HepG2 (cell line): ENCODE measurements around the gene KLHL18. TPM values are rescaled to one million over a fixed set of nuclear protein-coding genes. Genes with fewer than 3 reads are reported as not detected.
A peak's percentile ranks its signal among the peaks of the same experiment; 100 is the strongest.

Source experiments
- AKAP8 ChIP-seq: sonication (generic); formaldehyde crosslinking; IDR thresholded peaks from 2 replicates; pipeline ENCODE4 v1.5.1; 2020; ENCODE audit warnings: mild to moderate bottlenecking, missing genetic modification reagents
- CCDC6 ChIP-seq: sonication (generic); formaldehyde crosslinking; IDR thresholded peaks from 2 replicates; pipeline ENCODE4 v1.8.1; 2022; ENCODE audit warnings: mild to moderate bottlenecking, missing genetic modification reagents, moderate library complexity
- FOSL2 ChIP-seq: sonication (generic); formaldehyde crosslinking; IDR thresholded peaks from 2 replicates; pipeline ENCODE4 v1.4.0; 2020; ENCODE audit warnings: missing genetic modification reagents
- KAT7 ChIP-seq: IDR thresholded peaks from 2 replicates; pipeline ENCODE4 v1.6.1; 2018; ENCODE audit warnings: borderline replicate concordance, missing compliant biosample characterization
- KMT2B ChIP-seq: IDR thresholded peaks from 2 replicates; pipeline ENCODE4 v1.6.1; 2016; ENCODE audit warnings: missing genetic modification reagents, missing compliant biosample characterization
- PHF20 ChIP-seq: sonication (generic); formaldehyde crosslinking; IDR thresholded peaks from 2 replicates; pipeline ENCODE4 v1.5.0; 2020; ENCODE audit warnings: mild to moderate bottlenecking, missing genetic modification reagents
- RBAK ChIP-seq: sonication (generic); formaldehyde crosslinking; IDR thresholded peaks from 2 replicates; pipeline ENCODE4 v1.5.1; 2020; ENCODE audit warnings: mild to moderate bottlenecking, missing genetic modification reagents
- RNF2 ChIP-seq: fragments of 450-650 bp; conservative IDR thresholded peaks from 2 replicates; pipeline ENCODE4 v1.6.1; 2016; ENCODE audit warnings: low read depth
- SCMH1 ChIP-seq: sonication (generic); formaldehyde crosslinking; IDR thresholded peaks from 2 replicates; pipeline ENCODE4 v1.9.0; 2021; ENCODE audit warnings: missing genetic modification reagents, mild to moderate bottlenecking, borderline replicate concordance
- ZNF205 ChIP-seq: IDR thresholded peaks from 2 replicates; pipeline ENCODE4 v1.6.1; 2018; ENCODE audit warnings: missing biosample characterization, missing genetic modification reagents
- ZNF513 ChIP-seq: sonication (generic); formaldehyde crosslinking; conservative IDR thresholded peaks from 2 replicates; pipeline ENCODE4 v1.5.0; 2020; ENCODE audit warnings: missing genetic modification reagents
- ZNF891 ChIP-seq: sonication (generic); formaldehyde crosslinking; IDR thresholded peaks from 2 replicates; pipeline ENCODE4 v1.5.0; 2020; ENCODE audit warnings: mild to moderate bottlenecking, missing genetic modification reagents
- polyA plus RNA-seq, 8 experiments: library from polyadenylated mRNA; depleted of rRNA in 3 of 8; stranded (reverse) in 7 of 8; unstranded in 1 of 8; fragments of >200 nt; fragmentation: Illumina TruSeq in 4 of 8; extraction: Trizol in 4 of 8; gene quantifications; 2 replicates each; pipeline versions ENCODE4 v1.2.1 to v1.2.3, GENCODE V29; 2011 to 2016; ENCODE audit warnings: low read depth in 4 of 8, missing spikeins in 1 of 8, mixed read lengths in 1 of 8; ENCODE audit not compliant: insufficient read depth in 1 of 8
- total RNA-seq, 5 experiments: library from RNA; depleted of rRNA; stranded (reverse); fragments of >200 nt; fragmentation: Illumina TruSeq; extraction: Trizol; gene quantifications; 2 replicates each; pipeline ENCODE4 v1.2.3, GENCODE V29; 2016; ENCODE audit warnings: low read depth in 1 of 5
- TF ChIP-seq, protein P1 (sequence below): sonication (generic); formaldehyde crosslinking; IDR thresholded peaks from 2 replicates; pipeline ENCODE4 v1.5.0; 2020; ENCODE audit warnings: missing genetic modification reagents
- TF ChIP-seq, protein P2 (sequence below): sonication (generic); formaldehyde crosslinking; IDR thresholded peaks from 2 replicates; pipeline ENCODE4 v1.4.0; 2020; ENCODE audit warnings: low read depth, mild to moderate bottlenecking, missing genetic modification reagents
- TF ChIP-seq, protein P3 (sequence below): IDR thresholded peaks from 2 replicates; pipeline ENCODE4 v1.6.1; 2016; ENCODE audit warnings: mild to moderate bottlenecking, missing biosample characterization, missing genetic modification reagents
- TF ChIP-seq, protein P4 (sequence below): sonication (generic); formaldehyde crosslinking; IDR thresholded peaks from 2 replicates; pipeline ENCODE4 v1.4.0; 2020; ENCODE audit warnings: missing genetic modification reagents

KLHL18 gene
- total and polyA plus RNA-seq, 2 of the 13 experiments (the other 11 are each of a cell fraction or from before 2014, with no cell fraction given): 17.5 to 18.8 TPM

DNA sequence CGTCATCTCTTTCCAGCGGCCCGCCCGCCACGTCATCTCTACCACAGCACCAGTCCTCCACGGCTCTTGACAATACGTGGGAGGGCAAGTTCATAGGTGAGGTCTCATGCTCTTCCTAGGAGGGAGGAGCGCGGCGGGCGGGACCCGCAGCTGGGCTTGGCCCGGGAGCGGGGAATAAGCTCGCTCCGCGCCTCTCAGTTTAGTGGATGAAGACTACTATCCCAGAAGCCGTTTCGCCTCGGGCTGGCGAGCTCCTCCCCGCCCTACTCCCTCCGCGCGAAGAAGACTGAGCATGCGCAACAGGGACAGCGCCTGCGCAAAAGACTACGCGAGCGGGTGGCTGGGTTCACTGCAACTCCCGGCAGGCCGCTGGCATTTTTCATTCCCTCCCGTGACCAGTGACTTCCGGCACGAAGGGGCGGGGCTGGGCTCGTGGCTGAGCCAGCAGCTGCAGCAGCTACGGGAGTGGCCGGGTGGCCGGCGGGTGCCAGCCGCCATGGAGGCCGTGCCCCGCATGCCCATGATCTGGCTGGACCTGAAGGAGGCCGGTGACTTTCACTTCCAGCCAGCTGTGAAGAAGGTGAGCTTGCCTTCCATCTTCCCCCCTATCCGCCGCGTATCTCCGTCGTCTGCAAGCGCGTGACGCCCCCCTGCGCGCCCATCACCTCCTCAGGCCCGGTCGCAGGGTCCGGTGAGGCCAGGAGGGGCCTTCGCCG is 98.0 kb downstream of the KLHL18 start, which contains the start of gene PTPN23 (continued):
- TF ChIP-seq, protein P1, sequence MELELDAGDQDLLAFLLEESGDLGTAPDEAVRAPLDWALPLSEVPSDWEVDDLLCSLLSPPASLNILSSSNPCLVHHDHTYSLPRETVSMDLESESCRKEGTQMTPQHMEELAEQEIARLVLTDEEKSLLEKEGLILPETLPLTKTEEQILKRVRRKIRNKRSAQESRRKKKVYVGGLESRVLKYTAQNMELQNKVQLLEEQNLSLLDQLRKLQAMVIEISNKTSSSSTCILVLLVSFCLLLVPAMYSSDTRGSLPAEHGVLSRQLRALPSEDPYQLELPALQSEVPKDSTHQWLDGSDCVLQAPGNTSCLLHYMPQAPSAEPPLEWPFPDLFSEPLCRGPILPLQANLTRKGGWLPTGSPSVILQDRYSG: 0 out of 2 replicates have a peak, but pooled peaks have one; percentile 50
- TF ChIP-seq ZNF513 (CRISPR knock-in tag) (0 out of 2 replicates have a peak, but pooled peaks have one; percentile 57), RNF2 (0 out of 2 replicates have a peak, but pooled peaks have one; percentile 60), FOSL2 (peak; percentile 21; the same call in 1 of the 2 replicates), SCMH1 (no peak), RBAK (CRISPR knock-in tag) (no peak), AKAP8 (CRISPR knock-in tag) (peak; percentile 73; the same call in 1 of the 2 replicates), ZNF891 (no peak; the same call in 1 of the 2 replicates), KMT2B (peak; percentile 69), KAT7 (CRISPR knock-in tag) (peak; percentile 60; the same call in 1 of the 2 replicates), PHF20 (CRISPR knock-in tag) (peak; percentile 76), ZNF205 (CRISPR knock-in tag) (no peak), CCDC6 (CRISPR knock-in tag) (0 out of 2 replicates have a peak, but pooled peaks have one; percentile 39)
- TF ChIP-seq, protein P2, sequence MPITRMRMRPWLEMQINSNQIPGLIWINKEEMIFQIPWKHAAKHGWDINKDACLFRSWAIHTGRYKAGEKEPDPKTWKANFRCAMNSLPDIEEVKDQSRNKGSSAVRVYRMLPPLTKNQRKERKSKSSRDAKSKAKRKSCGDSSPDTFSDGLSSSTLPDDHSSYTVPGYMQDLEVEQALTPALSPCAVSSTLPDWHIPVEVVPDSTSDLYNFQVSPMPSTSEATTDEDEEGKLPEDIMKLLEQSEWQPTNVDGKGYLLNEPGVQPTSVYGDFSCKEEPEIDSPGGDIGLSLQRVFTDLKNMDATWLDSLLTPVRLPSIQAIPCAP (CRISPR knock-in tag): 0 out of 2 replicates have a peak, but pooled peaks have one; percentile 32
- TF ChIP-seq, protein P3, sequence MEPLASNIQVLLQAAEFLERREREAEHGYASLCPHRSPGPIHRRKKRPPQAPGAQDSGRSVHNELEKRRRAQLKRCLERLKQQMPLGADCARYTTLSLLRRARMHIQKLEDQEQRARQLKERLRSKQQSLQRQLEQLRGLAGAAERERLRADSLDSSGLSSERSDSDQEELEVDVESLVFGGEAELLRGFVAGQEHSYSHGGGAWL: peak; percentile 36; the same call in 1 of the 2 replicates
- TF ChIP-seq, protein P4, sequence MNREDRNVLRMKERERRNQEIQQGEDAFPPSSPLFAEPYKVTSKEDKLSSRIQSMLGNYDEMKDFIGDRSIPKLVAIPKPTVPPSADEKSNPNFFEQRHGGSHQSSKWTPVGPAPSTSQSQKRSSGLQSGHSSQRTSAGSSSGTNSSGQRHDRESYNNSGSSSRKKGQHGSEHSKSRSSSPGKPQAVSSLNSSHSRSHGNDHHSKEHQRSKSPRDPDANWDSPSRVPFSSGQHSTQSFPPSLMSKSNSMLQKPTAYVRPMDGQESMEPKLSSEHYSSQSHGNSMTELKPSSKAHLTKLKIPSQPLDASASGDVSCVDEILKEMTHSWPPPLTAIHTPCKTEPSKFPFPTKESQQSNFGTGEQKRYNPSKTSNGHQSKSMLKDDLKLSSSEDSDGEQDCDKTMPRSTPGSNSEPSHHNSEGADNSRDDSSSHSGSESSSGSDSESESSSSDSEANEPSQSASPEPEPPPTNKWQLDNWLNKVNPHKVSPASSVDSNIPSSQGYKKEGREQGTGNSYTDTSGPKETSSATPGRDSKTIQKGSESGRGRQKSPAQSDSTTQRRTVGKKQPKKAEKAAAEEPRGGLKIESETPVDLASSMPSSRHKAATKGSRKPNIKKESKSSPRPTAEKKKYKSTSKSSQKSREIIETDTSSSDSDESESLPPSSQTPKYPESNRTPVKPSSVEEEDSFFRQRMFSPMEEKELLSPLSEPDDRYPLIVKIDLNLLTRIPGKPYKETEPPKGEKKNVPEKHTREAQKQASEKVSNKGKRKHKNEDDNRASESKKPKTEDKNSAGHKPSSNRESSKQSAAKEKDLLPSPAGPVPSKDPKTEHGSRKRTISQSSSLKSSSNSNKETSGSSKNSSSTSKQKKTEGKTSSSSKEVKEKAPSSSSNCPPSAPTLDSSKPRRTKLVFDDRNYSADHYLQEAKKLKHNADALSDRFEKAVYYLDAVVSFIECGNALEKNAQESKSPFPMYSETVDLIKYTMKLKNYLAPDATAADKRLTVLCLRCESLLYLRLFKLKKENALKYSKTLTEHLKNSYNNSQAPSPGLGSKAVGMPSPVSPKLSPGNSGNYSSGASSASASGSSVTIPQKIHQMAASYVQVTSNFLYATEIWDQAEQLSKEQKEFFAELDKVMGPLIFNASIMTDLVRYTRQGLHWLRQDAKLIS (CRISPR knock-in tag): no peak
